WTC11 (cell line): ENCODE data around the gene PLEKHO2. TPM values are rescaled to one million over a fixed set of nuclear protein-coding genes. Genes with fewer than 3 reads are reported as not detected.
A peak's percentile ranks its signal among the peaks of the same experiment; 100 is the strongest.

ENCODE experiments used
- ATAC-seq: fragments of 200-7000 bp; cut with Tn5 transposase; 2 replicates; pipeline ENCODE4 v1.10.0; 2021; ENCODE audit warnings: mild to moderate bottlenecking, moderate library complexity
- CTCF ChIA-PET: fragments of 300-600 bp; sonication (Branson Sonifier 250); formaldehyde crosslinking; loops from one replicate; lab custom pipeline; 2021; ENCODE audit warnings: antibody characterized with exemption; lab: Charles Lee
- POLR2A ChIA-PET: fragments of 350-600 bp; sonication (Branson Sonifier 250); formaldehyde crosslinking; loops from one replicate; lab custom pipeline; 2021; ENCODE audit warnings: antibody characterized with exemption; lab: Charles Lee
- DNase-seq: peaks from one replicate; pipeline ENCODE4 v3.0.0; 2021; ENCODE audit warnings: low spot score
- H3K27ac Mint-ChIP-seq: 2 replicates; pipeline ENCODE4 v1.8.0; 2021; ENCODE audit warnings: mixed read lengths
- H3K27me3 Mint-ChIP-seq: 2 replicates; pipeline ENCODE4 v1.8.0; 2021; ENCODE audit warnings: low read depth, mild to moderate bottlenecking, moderate library complexity, mixed read lengths
- H3K36me3 Mint-ChIP-seq: 2 replicates; pipeline ENCODE4 v1.8.0; 2021; ENCODE audit warnings: mixed read lengths
- H3K4me1 Mint-ChIP-seq: 2 replicates; pipeline ENCODE4 v1.8.0; 2022; ENCODE audit warnings: mixed read lengths
- H3K4me3 Mint-ChIP-seq: 2 replicates; pipeline ENCODE4 v1.8.0; 2021; ENCODE audit warnings: mild to moderate bottlenecking, moderate library complexity, mixed read lengths
- H3K9me3 Mint-ChIP-seq: 2 replicates; pipeline ENCODE4 v1.8.0; 2021; ENCODE audit warnings: mixed read lengths
- ATF1 ChIP-seq: sonication (generic); formaldehyde crosslinking; IDR thresholded peaks from 2 replicates; pipeline ENCODE4 v1.8.1; 2023; ENCODE audit warnings: mild to moderate bottlenecking, moderate library complexity, missing genetic modification reagents
- ATF3 ChIP-seq: sonication (generic); formaldehyde crosslinking; conservative IDR thresholded peaks from 2 replicates; pipeline ENCODE4 v1.8.1; 2022; ENCODE audit warnings: mild to moderate bottlenecking, missing genetic modification reagents
- E2F4 ChIP-seq: sonication (generic); formaldehyde crosslinking; IDR thresholded peaks from 2 replicates; pipeline ENCODE4 v1.8.1; 2022; ENCODE audit warnings: low read depth, mild to moderate bottlenecking, moderate library complexity, missing genetic modification reagents, borderline replicate concordance
- HMGA2 ChIP-seq: fragments of 250-450 bp; sonication (Bioruptor Pico); IDR thresholded peaks from 2 replicates; pipeline ENCODE4 v1.4.0; 2021; ENCODE audit warnings: mild to moderate bottlenecking, moderate library complexity
- KAT7 ChIP-seq: sonication (generic); formaldehyde crosslinking; IDR thresholded peaks from 2 replicates; pipeline ENCODE4 v1.8.1; 2023; ENCODE audit warnings: missing genetic modification reagents, mild to moderate bottlenecking, borderline replicate concordance
- MXD4 ChIP-seq: fragments of 250-450 bp; sonication (Bioruptor Pico); IDR thresholded peaks from 2 replicates; pipeline ENCODE4 v1.8.0; 2021; ENCODE audit warnings: mild to moderate bottlenecking, moderate library complexity, borderline replicate concordance
- NFE2L1 ChIP-seq: sonication (generic); formaldehyde crosslinking; IDR thresholded peaks from 2 replicates; pipeline ENCODE4 v1.8.1; 2023; ENCODE audit warnings: missing genetic modification reagents
- NR1H2 ChIP-seq: sonication (generic); formaldehyde crosslinking; IDR thresholded peaks from 2 replicates; pipeline ENCODE4 v1.9.0; 2021; ENCODE audit warnings: mild to moderate bottlenecking, moderate library complexity, missing genetic modification reagents
- PRDM15 ChIP-seq: sonication (generic); formaldehyde crosslinking; IDR thresholded peaks from 2 replicates; pipeline ENCODE4 v1.8.0; 2022; ENCODE audit warnings: missing genetic modification reagents
- TCF7 ChIP-seq: sonication (generic); formaldehyde crosslinking; IDR thresholded peaks from 2 replicates; pipeline ENCODE4 v1.8.0; 2022; ENCODE audit warnings: mild to moderate bottlenecking, low read depth, missing genetic modification reagents, moderate library complexity
- TP53 ChIP-seq: sonication (generic); formaldehyde crosslinking; IDR thresholded peaks from 2 replicates; pipeline ENCODE4 v1.8.1; 2023; ENCODE audit warnings: mild to moderate bottlenecking, missing genetic modification reagents
- ZBTB21 ChIP-seq: sonication (generic); formaldehyde crosslinking; IDR thresholded peaks from 2 replicates; pipeline ENCODE4 v1.8.1; 2023; ENCODE audit warnings: mild to moderate bottlenecking, missing genetic modification reagents, borderline replicate concordance
- ZBTB43 ChIP-seq: sonication (generic); formaldehyde crosslinking; IDR thresholded peaks from 2 replicates; pipeline ENCODE4 v1.8.1; 2023; ENCODE audit warnings: mild to moderate bottlenecking, missing genetic modification reagents
- ZNF138 ChIP-seq: sonication (generic); formaldehyde crosslinking; conservative IDR thresholded peaks from 2 replicates; pipeline ENCODE4 v1.8.1; 2022; ENCODE audit warnings: mild to moderate bottlenecking, moderate library complexity, missing genetic modification reagents
- ZNF423 ChIP-seq: fragments of 250-450 bp; sonication (Bioruptor Pico); IDR thresholded peaks from 2 replicates; pipeline ENCODE4 v2.1.2; 2022; ENCODE audit warnings: mild to moderate bottlenecking, moderate library complexity
- ZSCAN18 ChIP-seq: fragments of 250-450 bp; sonication (Bioruptor Pico); IDR thresholded peaks from 2 replicates; pipeline ENCODE4 v2.1.2; 2022; ENCODE audit warnings: mild to moderate bottlenecking, moderate library complexity
- total RNA-seq: library from RNA; stranded (reverse); gene quantifications from 3 replicates; pipeline ENCODE4 v1.2.3, GENCODE V29; 2021

PLEKHO2 gene
- total RNA-seq, 1 experiment from 2014 or later: 22.1 TPM

GRCh38 chr15:64851503-64851840, 9.8 kb downstream of the PLEKHO2 start:
- Mint-ChIP-seq H3K9me3 (no peaks in the 10 kb centered on the region), H3K4me1 (peaks cover 45% of the 10 kb centered on the region), H3K4me3 (no peak overlapping the region; the same call in 1 of the 2 replicates), H3K27me3 (no peaks in the 10 kb centered on the region), H3K27ac (peak overlapping the region; percentile 20), H3K36me3 (peaks cover 51% of the 10 kb centered on the region)
- no peak for DNase-seq
- ChIA-PET POLR2A (interaction anchor here (1.1 to 1.6 kb wide), 4 partner anchors 10 to 49 kb away, joined by 3 to 6 read pairs (median 4); no protein-coding TSS in a partner anchor), CTCF (interaction anchor here (0.7 to 1.8 kb wide), 8 partner anchors 10 to 123 kb away, joined by 3 to 7 read pairs (median 4); no protein-coding TSS in a partner anchor)
- TF ChIP-seq PRDM15 (CRISPR knock-in tag) (no peak), NFE2L1 (CRISPR knock-in tag) (0 out of 2 replicates have a peak, but pooled peaks have one; percentile 30), MXD4 (CRISPR knock-in tag) (no peak), ATF3 (CRISPR knock-in tag) (no peak), TP53 (CRISPR knock-in tag) (no peak), TCF7 (CRISPR knock-in tag) (no peak), HMGA2 (CRISPR knock-in tag) (no peak), ZNF138 (CRISPR knock-in tag) (no peak)
- peak; percentile 45 for ATAC-seq

- Mint-ChIP-seq H3K4me1 (peaks cover 52% of the 10 kb centered on the region), H3K27me3 (no peaks in the 10 kb centered on the region), H3K27ac (no peak overlapping the region), H3K4me3 (no peak overlapping the region), H3K36me3 (peaks cover 51% of the 10 kb centered on the region), H3K9me3 (no peaks in the 10 kb centered on the region)
- ATAC-seq (no peak), DNase-seq (no peak)
- TF ChIP-seq ZSCAN18 (CRISPR knock-in tag): no peak
- no peak for TF ChIP-seq NR1H2 (CRISPR knock-in tag)
- no peak for TF ChIP-seq NFE2L1 (CRISPR knock-in tag)
- TF ChIP-seq ATF1: no peak
- TF ChIP-seq ZBTB21 (CRISPR knock-in tag): no peak
- TF ChIP-seq ZNF423 (CRISPR knock-in tag): no peak
- no peak for TF ChIP-seq ZBTB43 (CRISPR knock-in tag)
- TF ChIP-seq KAT7: no peak
- TF ChIP-seq E2F4: no peak
- ChIA-PET CTCF (no interaction called here), POLR2A (no interaction called here)
These were observed 12.3 kb downstream of the PLEKHO2 start for GRCh38 chr15:64854041-64854440.
